HFFc6 (cell line): ENCODE results near the gene TCF7L1. TPM values are rescaled to one million over a fixed set of nuclear protein-coding genes. Genes with fewer than 3 reads are reported as not detected.
"Not testable (repeated sequence)": the region's sequence is repeated elsewhere in the genome, so short reads cannot be mapped to it uniquely, and the experiment has no call there.

ENCODE experiments used
- DNase-seq: peaks from one replicate; pipeline ENCODE4 v3.0.0-alpha.2; 2018
- H3K27ac Mint-ChIP-seq: 2 replicates; pipeline ENCODE4 v1.8.0; 2020; ENCODE audit warnings: mild to moderate bottlenecking, mixed read lengths
- H3K27me3 Mint-ChIP-seq: 2 replicates; pipeline ENCODE4 v1.8.0; 2021; ENCODE audit warnings: mild to moderate bottlenecking, moderate library complexity, mixed read lengths; ENCODE audit not compliant: insufficient read depth
- H3K36me3 Mint-ChIP-seq: 2 replicates; pipeline ENCODE4 v1.8.0; 2021; ENCODE audit warnings: low read depth, mixed read lengths
- H3K4me1 Mint-ChIP-seq: 2 replicates; pipeline ENCODE4 v1.8.0; 2020; ENCODE audit warnings: low read depth, mixed read lengths
- H3K4me3 Mint-ChIP-seq: 2 replicates; pipeline ENCODE4 v1.8.0; 2020; ENCODE audit warnings: mild to moderate bottlenecking, moderate library complexity, mixed read lengths
- H3K9me3 Mint-ChIP-seq: 2 replicates; pipeline ENCODE4 v1.8.0; 2020; ENCODE audit warnings: mild to moderate bottlenecking, mixed read lengths
- CTCF ChIP-seq: fragments of 200-600 bp; sonication (generic); IDR thresholded peaks from 2 replicates; pipeline ENCODE4 v1.5.0; 2021; ENCODE audit warnings: antibody characterized with exemption, mild to moderate bottlenecking
- total RNA-seq, 6 experiments: library from RNA; stranded (reverse); fragmentation: NEBNext Ultra II Directional; extraction: Animal tissue kit (Norgen Biotek cat#: 25700); gene quantifications; 2 replicates in 1 of 6; 3 replicates in 5 of 6; pipeline ENCODE4 v1.2.3, GENCODE V29; 2021

Gene TCF7L1
- total RNA-seq, 6 experiments from 2014 or later: 2.6 to 10.3 (median 9.4) TPM

DNA sequence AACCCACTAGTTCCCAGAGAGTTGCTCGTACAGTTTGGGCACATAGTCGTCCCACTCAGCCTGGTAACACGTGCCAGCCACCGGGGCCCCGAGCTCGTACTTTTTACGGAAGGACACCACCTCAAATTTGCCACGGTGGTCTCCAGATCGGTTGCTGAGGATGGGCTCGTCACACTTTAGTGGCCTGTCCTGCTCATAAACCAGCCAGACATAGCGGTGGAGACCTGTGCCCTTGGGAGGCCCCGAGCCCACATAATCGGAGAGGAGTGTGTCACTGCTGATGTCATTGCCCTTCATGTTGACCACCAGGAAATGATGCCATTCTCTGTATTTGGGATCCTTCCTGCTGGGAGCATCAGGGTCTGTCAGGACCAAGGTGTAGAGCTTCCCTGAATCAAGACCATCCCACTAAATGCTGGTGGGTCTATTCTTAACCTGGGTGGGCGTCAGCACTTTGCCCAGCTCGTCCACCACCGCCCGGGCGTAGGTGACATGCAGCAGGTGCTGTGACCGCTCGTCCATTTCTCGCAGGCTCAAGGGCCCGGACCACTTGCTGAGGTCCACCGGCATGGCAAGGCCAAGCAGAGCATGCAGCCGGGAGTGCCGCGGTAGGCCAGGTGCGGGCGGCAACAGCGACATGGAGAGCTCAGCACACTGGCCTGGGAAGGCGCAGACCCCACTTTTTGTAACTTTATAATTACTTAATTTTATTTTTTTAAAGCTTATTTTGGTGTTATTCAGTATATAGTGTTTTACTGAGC lies 208.3 kb downstream of the TCF7L1 start:
- Mint-ChIP-seq H3K36me3 (peaks cover 11% of the 10 kb centered on the region), H3K4me3 (no peak overlapping the region), H3K27me3 (no peaks in the 10 kb centered on the region; the same call in 1 of the 2 replicates), H3K27ac (no peak overlapping the region), H3K9me3 (no peaks in the 10 kb centered on the region), H3K4me1 (peaks cover 6% of the 10 kb centered on the region; the same call in 1 of the 2 replicates)
- TF ChIP-seq CTCF: no peak
- DNase-seq: no peak

- no peak for TF ChIP-seq CTCF
- H3K27me3 Mint-ChIP-seq: no peaks in the 10 kb centered on the region; the same call in 1 of the 2 replicates
- DNase-seq: no peak
- no peaks in the 10 kb centered on the region for H3K9me3 Mint-ChIP-seq
- H3K36me3 Mint-ChIP-seq: peaks cover 11% of the 10 kb centered on the region
- H3K4me1 Mint-ChIP-seq: peaks cover 6% of the 10 kb centered on the region; the same call in 1 of the 2 replicates
- H3K4me3 Mint-ChIP-seq: no peak overlapping the region
- 0 out of 2 replicates have a peak overlapping the region, but pooled peaks have one; percentile 12 for H3K27ac Mint-ChIP-seq
Measured at GRCh38 chr2:85342156-85342555, 209.0 kb downstream of the TCF7L1 start.

DNA sequence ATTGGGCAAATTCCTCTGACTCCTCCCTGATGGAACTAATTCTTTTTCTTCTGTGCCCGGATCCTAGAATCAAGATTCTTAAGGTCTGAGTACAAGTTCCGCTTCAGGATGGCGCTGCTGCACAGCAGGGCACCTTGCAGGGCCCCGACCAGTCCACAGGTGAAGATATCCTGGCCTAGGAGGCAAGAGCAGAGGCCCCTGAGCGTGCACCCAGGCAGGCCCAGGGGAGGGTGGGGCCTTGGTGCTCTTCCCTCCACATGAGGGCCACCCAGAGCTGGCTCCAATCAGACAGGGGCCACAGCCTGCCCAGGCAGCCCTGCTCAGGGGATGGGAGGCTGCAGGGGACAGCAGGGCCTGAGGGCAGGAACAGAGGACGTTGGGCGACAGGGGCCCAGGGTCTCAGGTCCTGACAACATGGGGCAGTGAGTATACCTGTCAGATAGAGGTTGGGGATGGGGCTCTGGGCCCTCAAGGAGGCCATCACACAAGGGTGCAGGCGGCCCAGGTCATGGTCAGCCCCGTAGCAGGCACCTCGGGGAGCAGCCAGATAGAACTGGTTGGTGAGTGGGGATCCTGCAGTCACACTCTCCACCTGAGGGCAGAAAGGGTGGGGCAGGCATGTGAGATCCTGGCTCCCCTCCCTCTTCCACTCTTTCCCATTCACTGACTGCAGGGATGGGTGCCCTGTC lies 210.2 kb downstream of the TCF7L1 start:
- H3K9me3 Mint-ChIP-seq, H3K27ac Mint-ChIP-seq, DNase-seq, H3K4me1 Mint-ChIP-seq, H3K4me3 Mint-ChIP-seq, H3K27me3 Mint-ChIP-seq: not testable (repeated sequence)
- peaks cover 11% of the 10 kb centered on the region for H3K36me3 Mint-ChIP-seq

DNA sequence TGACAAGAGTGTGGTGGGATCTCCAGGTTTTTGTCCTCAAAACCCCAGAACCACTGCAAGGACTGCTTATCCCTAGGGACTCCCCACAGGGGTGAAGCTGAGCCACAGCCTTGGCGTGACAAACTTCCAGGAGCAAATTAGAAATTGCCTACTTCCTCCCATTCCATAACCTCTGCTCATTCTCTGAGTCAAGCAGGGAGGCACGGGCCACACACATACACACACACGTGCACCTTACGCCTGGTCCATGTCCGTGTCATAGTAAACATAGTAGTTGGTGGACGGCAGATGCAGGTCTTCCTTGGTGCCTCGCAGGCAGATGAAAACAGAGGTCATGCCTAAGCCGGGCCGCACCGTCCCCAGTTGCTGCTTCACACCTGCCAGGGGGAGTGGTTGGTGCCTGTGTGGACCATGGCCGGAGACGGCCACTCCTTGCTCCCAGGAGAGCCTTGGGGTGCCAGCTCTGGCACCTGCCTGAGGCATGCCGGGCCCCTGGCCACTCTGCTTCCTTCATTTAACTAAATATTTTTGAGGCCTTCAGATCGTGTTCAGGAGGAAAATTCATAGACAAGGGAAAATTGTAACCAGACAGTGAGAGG lies 211.3 kb downstream of the TCF7L1 start:
- Mint-ChIP-seq H3K27ac (no peak overlapping the region), H3K4me3 (no peak overlapping the region), H3K4me1 (peaks cover 6% of the 10 kb centered on the region; the same call in 1 of the 2 replicates), H3K9me3 (no peaks in the 10 kb centered on the region), H3K27me3 (no peaks in the 10 kb centered on the region; the same call in 1 of the 2 replicates), H3K36me3 (peaks cover 12% of the 10 kb centered on the region)
- TF ChIP-seq CTCF: no peak
- DNase-seq: no peak

DNA sequence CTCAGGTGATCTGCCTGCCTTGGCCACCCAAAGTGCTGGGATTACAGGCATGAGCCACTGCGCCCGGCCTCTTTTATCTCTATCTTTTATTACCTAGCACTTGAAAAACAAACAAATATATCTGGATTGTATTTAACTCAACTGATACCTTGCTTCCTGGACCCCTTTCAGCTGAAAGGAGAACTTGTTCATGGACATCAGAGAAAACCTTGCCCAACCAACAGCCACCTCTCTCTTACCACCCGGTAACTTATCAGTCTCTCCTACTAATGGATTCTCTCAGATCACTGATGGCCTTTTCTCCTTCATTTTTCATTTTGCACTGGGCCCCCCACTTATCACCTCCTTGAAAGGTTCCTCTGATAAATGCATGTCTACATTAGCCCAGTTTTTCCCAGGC lies 214.4 kb downstream of the TCF7L1 start:
- Mint-ChIP-seq H3K27me3 (no peaks in the 10 kb centered on the region; the same call in 1 of the 2 replicates), H3K9me3 (no peaks in the 10 kb centered on the region), H3K4me3 (no peak overlapping the region), H3K36me3 (peaks cover 25% of the 10 kb centered on the region), H3K27ac (no peak overlapping the region), H3K4me1 (peaks cover 2% of the 10 kb centered on the region)
- no peak for TF ChIP-seq CTCF
- no peak for DNase-seq
